Fibroblast of lung (primary cell): ENCODE data around the gene UNC79.

Experiments used
- CTCF ChIP-seq, 2 donors: IDR thresholded peaks in 1 of 2; conservative IDR thresholded peaks in 1 of 2; 1 replicate in 1 of 2; 2 replicates in 1 of 2; pipeline ENCODE4 v1.5.1; 2011 to 2012; ENCODE audit warnings: low read length in 2 of 2, control low read depth in 1 of 2, inconsistent platforms in 1 of 2, low read depth in 1 of 2, mild to moderate bottlenecking in 1 of 2
- EZH2 ChIP-seq: IDR thresholded peaks from 2 replicates; pipeline ENCODE4 v1.5.1; 2012; ENCODE audit warnings: low read length, control low read depth, mild to moderate bottlenecking; ENCODE audit errors: missing control alignments

- no peak for TF ChIP-seq CTCF (conservative IDR thresholded peaks at IDR 0.05 in 1 of 2, IDR thresholded peaks at IDR 0.05 in 1 of 2; ENCODE audit: low read depth in 1 of 2, low read length in 2 of 2)
- no peak for TF ChIP-seq EZH2
Measured at GRCh38 chr14:93381644-93382043, 49.1 kb upstream of the UNC79 start.
